ENCODE results near the gene AQR. TPM values are rescaled to one million over a fixed set of nuclear protein-coding genes. Genes with fewer than 3 reads are reported as not detected.

AQR gene
- total RNA-seq, 1 experiment from 2014 or later = 62.1 TPM

DNA sequence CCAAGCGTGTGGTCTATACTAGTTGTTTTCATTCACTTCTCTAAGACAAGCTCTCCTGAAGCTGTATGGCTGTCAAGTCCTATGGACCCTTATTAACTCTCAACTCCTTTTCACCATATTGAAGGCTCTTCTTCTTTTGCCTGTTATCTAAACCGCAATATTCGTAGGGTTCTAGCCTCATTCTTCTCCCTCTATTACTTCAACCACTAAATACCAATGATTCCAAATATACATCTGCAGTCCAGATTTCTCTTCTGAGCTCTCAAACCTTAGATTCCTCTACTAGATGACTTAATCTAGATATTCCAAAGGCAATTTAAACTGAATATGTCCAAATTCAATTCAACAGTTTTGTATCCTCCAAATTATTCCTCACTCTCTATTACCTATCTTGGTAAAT is 24.6 kb downstream of the AQR start:
- H3K9me3 Mint-ChIP-seq = no peaks in the 10 kb centered on the region
- POLR2A ChIA-PET = no interaction called here
- H3K27ac Mint-ChIP-seq = no peak overlapping the region
- no peaks in the 10 kb centered on the region for H3K4me1 Mint-ChIP-seq
- CTCF ChIA-PET = interaction anchor here (1.1 kb wide), 1 partner anchor 35 kb away, joined by 3 read pairs; no protein-coding TSS in a partner anchor
- H3K36me3 Mint-ChIP-seq = peaks cover 42% of the 10 kb centered on the region
- no peak for DNase-seq (ENCODE audit: low spot score)
- no peaks in the 10 kb centered on the region for H3K27me3 Mint-ChIP-seq (ENCODE audit: low read depth)
- ATAC-seq = no peak
- TF ChIP-seq AFF4 (CRISPR knock-in tag; IDR thresholded peaks at IDR 0.05; ENCODE audit: borderline replicate concordance) = no peak
- no peak for TF ChIP-seq PRRX2 (CRISPR knock-in tag; IDR thresholded peaks at IDR 0.05)
- TF ChIP-seq ZNF263 (CRISPR knock-in tag; IDR thresholded peaks at IDR 0.05; ENCODE audit: low read depth) = no peak
- TF ChIP-seq TEAD1 (CRISPR knock-in tag; IDR thresholded peaks at IDR 0.05) = no peak
- no peak for TF ChIP-seq ZNF423 (CRISPR knock-in tag; IDR thresholded peaks at IDR 0.05)
- no peak for TF ChIP-seq OVOL2 (CRISPR knock-in tag; IDR thresholded peaks at IDR 0.05; ENCODE audit: borderline replicate concordance)
- no peak for TF ChIP-seq ZNF281 (CRISPR knock-in tag; IDR thresholded peaks at IDR 0.05)
- TF ChIP-seq GTF2I (CRISPR knock-in tag; conservative IDR thresholded peaks at IDR 0.05) = no peak
- no peak for TF ChIP-seq EMX1 (CRISPR knock-in tag; IDR thresholded peaks at IDR 0.05)
- no peak for TF ChIP-seq NFYB (CRISPR knock-in tag; conservative IDR thresholded peaks at IDR 0.05; ENCODE audit: low read depth)
- TF ChIP-seq, protein P1, sequence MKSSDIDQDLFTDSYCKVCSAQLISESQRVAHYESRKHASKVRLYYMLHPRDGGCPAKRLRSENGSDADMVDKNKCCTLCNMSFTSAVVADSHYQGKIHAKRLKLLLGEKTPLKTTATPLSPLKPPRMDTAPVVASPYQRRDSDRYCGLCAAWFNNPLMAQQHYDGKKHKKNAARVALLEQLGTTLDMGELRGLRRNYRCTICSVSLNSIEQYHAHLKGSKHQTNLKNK (CRISPR knock-in tag; IDR thresholded peaks at IDR 0.05) = no peak
- TF ChIP-seq E2F4 (CRISPR knock-in tag; IDR thresholded peaks at IDR 0.05; ENCODE audit: borderline replicate concordance, low read depth) = no peak
- no peak for TF ChIP-seq AR (CRISPR knock-in tag; IDR thresholded peaks at IDR 0.05)
- H3K4me3 Mint-ChIP-seq = no peak overlapping the region

GRCh38 chr15:34943711-34944110 is 25.8 kb downstream of the AQR start:
- DNase-seq (ENCODE audit: low spot score) (no peak), ATAC-seq (no peak)
- no peak overlapping the region for H3K4me3 Mint-ChIP-seq
- ChIA-PET POLR2A (no interaction called here), CTCF (no interaction called here)
- no peaks in the 10 kb centered on the region for H3K4me1 Mint-ChIP-seq
- no peaks in the 10 kb centered on the region for H3K27me3 Mint-ChIP-seq (ENCODE audit: low read depth)
- no peak for TF ChIP-seq GRHL2 (CRISPR knock-in tag; IDR thresholded peaks at IDR 0.05; ENCODE audit: insufficient replicate concordance, severe bottlenecking)
- no peak for TF ChIP-seq GABPB1 (CRISPR knock-in tag; IDR thresholded peaks at IDR 0.05)
- no peak for TF ChIP-seq RELA (CRISPR knock-in tag; IDR thresholded peaks at IDR 0.05; ENCODE audit: borderline replicate concordance)
- no peak for TF ChIP-seq IRF2 (CRISPR knock-in tag; IDR thresholded peaks at IDR 0.05; ENCODE audit: borderline replicate concordance, low read depth)
- peaks cover 51% of the 10 kb centered on the region for H3K36me3 Mint-ChIP-seq
- H3K9me3 Mint-ChIP-seq = no peaks in the 10 kb centered on the region
- H3K27ac Mint-ChIP-seq = no peak overlapping the region

Measured in WTC11 (cell line).